Upper lobe of right lung (tissue), 1 donor: ENCODE data around the gene PRDM15. TPM values are rescaled to one million over a fixed set of nuclear protein-coding genes. Genes with fewer than 3 reads are reported as not detected.
"Not testable (repeated sequence)": the region's sequence is repeated elsewhere in the genome, so short reads cannot be mapped to it uniquely, and the experiment has no call there.

ENCODE experiments used
- ATAC-seq: fragments of 200-7000 bp; cut with Tn5 transposase; one replicate; pipeline ENCODE4 v1.9.1; 2020; ENCODE audit warnings: mild to moderate bottlenecking, moderate library complexity
- DNase-seq: peaks from one replicate; pipeline ENCODE4 v3.0.0-alpha.2; 2020
- H3K27ac ChIP-seq: fragments of 200-600 bp; one replicate; pipeline ENCODE4 v1.8.0; 2022
- H3K27me3 ChIP-seq: fragments of 200-600 bp; one replicate; pipeline ENCODE4 v1.8.0; 2022; ENCODE audit warnings: mild to moderate bottlenecking
- H3K36me3 ChIP-seq: fragments of 200-600 bp; one replicate; pipeline ENCODE4 v1.8.0; 2022
- H3K4me1 ChIP-seq: fragments of 200-600 bp; one replicate; pipeline ENCODE4 v1.8.0; 2022
- H3K4me3 ChIP-seq: fragments of 200-600 bp; one replicate; pipeline ENCODE4 v1.8.0; 2022; ENCODE audit warnings: mild to moderate bottlenecking
- H3K9me3 ChIP-seq: fragments of 200-600 bp; one replicate; pipeline ENCODE4 v1.8.0; 2022
- intact Hi-C: fragments of 100-400 bp; cut with DNase I; formaldehyde crosslinking; loops from one replicate; pipeline ENCODE4 v1.11.0; 2022
- total RNA-seq: library from RNA; stranded (reverse); fragmentation: NEBNext Ultra II Directional; extraction: Animal tissue kit (Norgen Biotek cat#: 25700); gene quantifications from one replicate; pipeline ENCODE4 v1.2.1, GENCODE V29; 2021
- TF ChIP-seq, protein P1 (sequence below): fragments of 200-600 bp; IDR thresholded peaks from one replicate; pipeline ENCODE4 v1.8.0; 2022; ENCODE audit warnings: antibody characterized with exemption
- donor health status: DM: no; HTN: yes; CAD: no; lungs with severe emphysema.

The PRDM15 gene
- total RNA-seq, 1 donor from 2014 or later = 7.4 TPM

DNA sequence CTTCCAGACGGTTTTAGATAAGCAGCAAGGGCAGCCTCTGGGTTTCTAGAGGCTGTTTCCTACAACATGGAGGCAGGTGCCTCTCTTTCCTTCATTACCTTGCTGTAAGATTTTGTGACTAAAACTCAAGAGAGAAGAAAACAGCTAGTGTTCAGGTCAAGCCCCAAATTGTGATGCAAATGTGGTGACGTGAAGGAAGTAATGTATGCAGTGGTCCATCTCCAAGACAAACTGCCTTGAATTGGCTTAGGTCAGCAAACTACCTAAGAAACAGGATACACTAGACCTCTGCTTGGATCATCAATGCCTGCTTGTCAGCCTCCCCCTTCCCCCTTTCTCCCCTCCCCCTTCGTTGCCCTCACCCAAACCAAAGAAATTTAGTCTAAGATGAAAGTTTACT is 83.4 kb downstream of the PRDM15 start:
- H3K4me3 ChIP-seq = no peak overlapping the region
- DNase-seq (no peak), ATAC-seq (no peak)
- no peaks in the 10 kb centered on the region for H3K27me3 ChIP-seq
- H3K9me3 ChIP-seq = no peaks in the 10 kb centered on the region
- TF ChIP-seq, protein P1, sequence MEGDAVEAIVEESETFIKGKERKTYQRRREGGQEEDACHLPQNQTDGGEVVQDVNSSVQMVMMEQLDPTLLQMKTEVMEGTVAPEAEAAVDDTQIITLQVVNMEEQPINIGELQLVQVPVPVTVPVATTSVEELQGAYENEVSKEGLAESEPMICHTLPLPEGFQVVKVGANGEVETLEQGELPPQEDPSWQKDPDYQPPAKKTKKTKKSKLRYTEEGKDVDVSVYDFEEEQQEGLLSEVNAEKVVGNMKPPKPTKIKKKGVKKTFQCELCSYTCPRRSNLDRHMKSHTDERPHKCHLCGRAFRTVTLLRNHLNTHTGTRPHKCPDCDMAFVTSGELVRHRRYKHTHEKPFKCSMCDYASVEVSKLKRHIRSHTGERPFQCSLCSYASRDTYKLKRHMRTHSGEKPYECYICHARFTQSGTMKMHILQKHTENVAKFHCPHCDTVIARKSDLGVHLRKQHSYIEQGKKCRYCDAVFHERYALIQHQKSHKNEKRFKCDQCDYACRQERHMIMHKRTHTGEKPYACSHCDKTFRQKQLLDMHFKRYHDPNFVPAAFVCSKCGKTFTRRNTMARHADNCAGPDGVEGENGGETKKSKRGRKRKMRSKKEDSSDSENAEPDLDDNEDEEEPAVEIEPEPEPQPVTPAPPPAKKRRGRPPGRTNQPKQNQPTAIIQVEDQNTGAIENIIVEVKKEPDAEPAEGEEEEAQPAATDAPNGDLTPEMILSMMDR = no peak
- intact Hi-C loops = no loop called here
- H3K4me1 ChIP-seq = no peaks in the 10 kb centered on the region
- no peak overlapping the region for H3K27ac ChIP-seq
- H3K36me3 ChIP-seq = peaks cover 13% of the 10 kb centered on the region

DNA sequence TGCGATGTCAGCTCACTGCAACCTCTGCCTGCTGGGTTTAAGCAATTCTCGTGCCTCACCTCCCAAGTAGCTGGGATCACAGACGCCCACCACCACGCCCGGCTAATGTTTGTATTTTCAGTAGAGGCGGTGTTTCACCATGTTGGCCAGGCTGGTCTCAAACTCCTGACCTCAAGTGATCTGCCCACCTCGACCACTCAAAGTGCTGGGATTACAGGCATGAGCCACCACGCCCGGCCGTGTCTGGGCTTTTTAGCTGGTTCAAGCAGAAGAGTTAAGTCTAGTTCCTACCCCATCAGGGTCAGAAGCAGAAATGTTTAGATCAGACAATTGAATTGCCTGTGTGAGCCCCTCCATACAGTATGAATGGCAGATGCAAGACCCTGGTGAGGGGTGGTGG is 84.5 kb downstream of the PRDM15 start:
- no peaks in the 10 kb centered on the region for H3K4me1 ChIP-seq
- peaks cover 5% of the 10 kb centered on the region for H3K36me3 ChIP-seq
- no peak overlapping the region for H3K4me3 ChIP-seq
- no peaks in the 10 kb centered on the region for H3K9me3 ChIP-seq
- H3K27me3 ChIP-seq = no peaks in the 10 kb centered on the region
- H3K27ac ChIP-seq = no peak overlapping the region
- DNase-seq (no peak), ATAC-seq (no peak)
- intact Hi-C loops = no loop called here
- TF ChIP-seq, protein P1 = no peak

DNA sequence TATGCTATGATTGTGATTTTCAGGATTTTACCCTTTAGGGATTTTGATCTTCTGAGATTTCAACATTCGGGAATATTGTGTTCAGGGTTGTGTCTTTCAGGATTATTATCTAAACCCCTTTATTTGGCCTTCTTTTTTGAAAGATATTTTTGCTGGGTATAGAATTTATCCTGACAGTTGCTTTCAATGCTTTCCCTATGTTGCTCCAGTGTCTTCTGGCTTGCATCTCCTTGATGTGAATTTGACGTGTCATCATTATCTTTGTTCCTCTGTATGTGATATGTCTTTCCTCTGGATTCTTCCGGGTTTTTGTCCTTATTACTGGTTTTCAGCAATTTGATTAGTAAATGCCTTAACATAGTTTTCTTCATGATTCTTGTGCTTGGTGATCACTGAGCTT is 86.4 kb downstream of the PRDM15 start:
- no peaks in the 10 kb centered on the region for H3K9me3 ChIP-seq
- ATAC-seq (no peak), DNase-seq (no peak)
- no peak overlapping the region for H3K4me3 ChIP-seq
- no peak overlapping the region for H3K27ac ChIP-seq
- intact Hi-C loops = no loop called here
- no peaks in the 10 kb centered on the region for H3K36me3 ChIP-seq
- no peaks in the 10 kb centered on the region for H3K4me1 ChIP-seq
- TF ChIP-seq, protein P1 = no peak
- H3K27me3 ChIP-seq = no peaks in the 10 kb centered on the region

- TF ChIP-seq, protein P1 = no peak
These were observed 92.6 kb downstream of the PRDM15 start for GRCh38 chr21:41786509-41786987.

GRCh38 chr21:41785262-41785661 is 93.9 kb downstream of the PRDM15 start:
- H3K27ac ChIP-seq, H3K4me1 ChIP-seq, DNase-seq, intact Hi-C loops, H3K36me3 ChIP-seq, ATAC-seq, H3K4me3 ChIP-seq, H3K9me3 ChIP-seq: not testable (repeated sequence)
- peaks cover 41% of the 10 kb centered on the region for H3K27me3 ChIP-seq

More at GRCh38 chr21:41786509-41786987, 92.6 kb downstream of the PRDM15 start:
- Histone ChIP-seq H3K27me3 (peaks cover 36% of the 10 kb centered on the region), H3K36me3 (no peaks in the 10 kb centered on the region), H3K4me3 (no peak overlapping the region), H3K9me3 (no peaks in the 10 kb centered on the region), H3K4me1 (no peaks in the 10 kb centered on the region), H3K27ac (no peak overlapping the region)
- ATAC-seq = no peak
- intact Hi-C loops = no loop called here
- DNase-seq = no peak

GRCh38 chr21:41784456-41785102 is 94.6 kb downstream of the PRDM15 start:
- ATAC-seq = no peak
- TF ChIP-seq, protein P1 = no peak
- H3K36me3 ChIP-seq = no peaks in the 10 kb centered on the region
- DNase-seq = no peak
- H3K27me3 ChIP-seq = peaks cover 47% of the 10 kb centered on the region
- no peak overlapping the region for H3K4me3 ChIP-seq
- no peaks in the 10 kb centered on the region for H3K9me3 ChIP-seq
- no peak overlapping the region for H3K27ac ChIP-seq
- H3K4me1 ChIP-seq = no peaks in the 10 kb centered on the region
- intact Hi-C loops = no loop called here
